ENCODE measurements around the gene TRIM41.

The TRIM41 gene

GRCh38 chr5:181207214-181207959 is 15.7 kb upstream of the TRIM41 start:
- TF ChIP-seq TCF12 (IDR thresholded peaks at IDR 0.05; ENCODE audit: low read depth) (no peak), TEAD4 (IDR thresholded peaks at IDR 0.05) (peak; percentile 84), EGR1 (IDR thresholded peaks at IDR 0.05) (no peak), CEBPB (IDR thresholded peaks at IDR 0.05) (peak; percentile 47; the same call in 1 of the 2 replicates), YY1 (IDR thresholded peaks at IDR 0.05; ENCODE audit: low read depth) (no peak; the same call in 1 of the 2 replicates), MAX (IDR thresholded peaks at IDR 0.05) (peak; percentile 21; the same call in 1 of the 2 replicates)

GRCh38 chr5:181207960-181208253 is 15.2 kb upstream of the TRIM41 start:
- TF ChIP-seq MAX (IDR thresholded peaks at IDR 0.05) = 0 out of 2 replicates have a peak, but pooled peaks have one; percentile 5
- TF ChIP-seq EGR1 (IDR thresholded peaks at IDR 0.05) = no peak

GRCh38 chr5:181211208-181211607 is 11.9 kb upstream of the TRIM41 start:
- TF ChIP-seq FOXM1 (IDR thresholded peaks at IDR 0.05; ENCODE audit: borderline replicate concordance, low read depth) = no peak
- no peak for TF ChIP-seq MAX (IDR thresholded peaks at IDR 0.05)
- TF ChIP-seq ZBTB7A (IDR thresholded peaks at IDR 0.05; ENCODE audit: low read depth) = no peak
- TF ChIP-seq USF1 (IDR thresholded peaks at IDR 0.05) = no peak
- TF ChIP-seq EP300 (IDR thresholded peaks at IDR 0.05; ENCODE audit: borderline replicate concordance) = no peak
- no peak for TF ChIP-seq TEAD4 (IDR thresholded peaks at IDR 0.05)
- TF ChIP-seq EGR1 (IDR thresholded peaks at IDR 0.05) = no peak
- TF ChIP-seq NFIC (IDR thresholded peaks at IDR 0.05) = no peak
- TF ChIP-seq CEBPB (IDR thresholded peaks at IDR 0.05) = no peak
- no peak for TF ChIP-seq REST (IDR thresholded peaks at IDR 0.05; ENCODE audit: low read depth)
- no peak for TF ChIP-seq YY1 (IDR thresholded peaks at IDR 0.05; ENCODE audit: low read depth)
- no peak for TF ChIP-seq CREB1 (IDR thresholded peaks at IDR 0.05; ENCODE audit: low read depth)
- TF ChIP-seq TCF12 (IDR thresholded peaks at IDR 0.05; ENCODE audit: low read depth) = no peak
- no peak for TF ChIP-seq TAF1 (IDR thresholded peaks at IDR 0.05; ENCODE audit: low read depth)
- TF ChIP-seq RAD21 (IDR thresholded peaks at IDR 0.05; ENCODE audit: low read depth) = no peak

- TF ChIP-seq FOXM1 (IDR thresholded peaks at IDR 0.05; ENCODE audit: borderline replicate concordance, low read depth) (no peak), USF1 (IDR thresholded peaks at IDR 0.05) (no peak), TAF1 (IDR thresholded peaks at IDR 0.05; ENCODE audit: low read depth) (no peak), TCF12 (IDR thresholded peaks at IDR 0.05; ENCODE audit: low read depth) (no peak), TEAD4 (IDR thresholded peaks at IDR 0.05) (no peak), RAD21 (IDR thresholded peaks at IDR 0.05; ENCODE audit: low read depth) (no peak), CEBPB (IDR thresholded peaks at IDR 0.05) (no peak), REST (IDR thresholded peaks at IDR 0.05; ENCODE audit: low read depth) (no peak), MAX (IDR thresholded peaks at IDR 0.05) (no peak), NFIC (IDR thresholded peaks at IDR 0.05) (no peak), YY1 (IDR thresholded peaks at IDR 0.05; ENCODE audit: low read depth) (no peak), EP300 (IDR thresholded peaks at IDR 0.05; ENCODE audit: borderline replicate concordance) (no peak), CREB1 (IDR thresholded peaks at IDR 0.05; ENCODE audit: low read depth) (no peak), ZBTB7A (IDR thresholded peaks at IDR 0.05; ENCODE audit: low read depth) (no peak), EGR1 (IDR thresholded peaks at IDR 0.05) (no peak)
Observed at GRCh38 chr5:181212080-181212479, 11.0 kb upstream of the TRIM41 start.

- no peak for TF ChIP-seq TAF1 (IDR thresholded peaks at IDR 0.05; ENCODE audit: low read depth)
- no peak for TF ChIP-seq YY1 (IDR thresholded peaks at IDR 0.05; ENCODE audit: low read depth)
- no peak for TF ChIP-seq USF1 (IDR thresholded peaks at IDR 0.05)
- no peak for TF ChIP-seq TCF12 (IDR thresholded peaks at IDR 0.05; ENCODE audit: low read depth)
- TF ChIP-seq REST (IDR thresholded peaks at IDR 0.05; ENCODE audit: low read depth) = no peak
- TF ChIP-seq ZBTB7A (IDR thresholded peaks at IDR 0.05; ENCODE audit: low read depth) = no peak
- TF ChIP-seq EGR1 (IDR thresholded peaks at IDR 0.05) = no peak
- no peak for TF ChIP-seq CREB1 (IDR thresholded peaks at IDR 0.05; ENCODE audit: low read depth)
- no peak for TF ChIP-seq NFIC (IDR thresholded peaks at IDR 0.05)
- no peak for TF ChIP-seq TEAD4 (IDR thresholded peaks at IDR 0.05)
- no peak for TF ChIP-seq MAX (IDR thresholded peaks at IDR 0.05)
- no peak for TF ChIP-seq EP300 (IDR thresholded peaks at IDR 0.05; ENCODE audit: borderline replicate concordance)
Observed at GRCh38 chr5:181212934-181213333, 10.1 kb upstream of the TRIM41 start.

Measured in Ishikawa (cell line).